Measurements from ENCODE around the gene SMIM21.

Gene SMIM21

DNA sequence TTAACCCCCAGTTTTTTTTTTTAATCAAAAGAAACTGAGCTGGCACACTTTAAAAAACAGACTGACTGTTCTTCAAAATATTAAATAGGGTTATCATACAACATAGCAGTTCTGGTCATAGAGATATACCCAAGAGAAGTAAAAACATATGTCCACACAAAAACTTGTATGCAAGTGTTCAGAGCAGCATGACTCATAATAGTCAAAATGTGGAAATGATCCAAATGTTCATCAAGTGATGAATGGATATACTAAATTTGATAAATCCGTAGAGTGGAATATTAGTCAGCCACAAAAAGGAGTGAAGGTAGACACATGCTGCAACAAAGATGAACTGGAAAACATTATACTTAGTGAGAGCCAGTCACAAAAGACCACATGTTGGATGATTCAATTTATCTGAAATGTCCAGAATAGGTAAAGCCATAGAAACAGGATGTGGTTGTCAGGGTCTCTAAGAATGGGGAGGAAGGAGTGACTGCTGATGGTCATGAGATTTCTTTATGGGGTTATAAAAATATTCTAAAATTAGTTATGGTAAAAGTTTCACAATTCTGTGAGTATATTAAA, 5.1 kb downstream of the SMIM21 start:
- DNase-seq (ENCODE audit: low spot score), result no peak

DNA sequence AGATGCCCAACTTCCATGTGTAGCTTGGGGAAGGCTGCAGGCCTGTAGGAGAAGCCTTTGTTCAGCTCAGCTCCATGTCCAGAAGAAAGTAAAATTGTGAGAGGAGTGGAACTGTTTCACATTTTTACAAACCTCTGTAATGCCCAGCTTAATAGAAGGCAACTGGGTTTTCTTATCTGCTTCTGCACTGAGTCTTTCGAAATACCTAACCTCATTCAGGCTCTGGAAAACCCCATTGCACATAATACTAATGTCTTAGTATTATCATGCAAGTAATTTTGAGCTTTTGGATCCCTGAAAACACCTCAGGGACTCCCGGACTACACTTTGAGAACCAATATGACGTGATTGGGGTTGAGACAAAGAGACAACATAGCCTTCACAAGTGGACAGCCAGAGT, 5.8 kb downstream of the SMIM21 start:
- DNase-seq (ENCODE audit: low spot score), result no peak

DNA sequence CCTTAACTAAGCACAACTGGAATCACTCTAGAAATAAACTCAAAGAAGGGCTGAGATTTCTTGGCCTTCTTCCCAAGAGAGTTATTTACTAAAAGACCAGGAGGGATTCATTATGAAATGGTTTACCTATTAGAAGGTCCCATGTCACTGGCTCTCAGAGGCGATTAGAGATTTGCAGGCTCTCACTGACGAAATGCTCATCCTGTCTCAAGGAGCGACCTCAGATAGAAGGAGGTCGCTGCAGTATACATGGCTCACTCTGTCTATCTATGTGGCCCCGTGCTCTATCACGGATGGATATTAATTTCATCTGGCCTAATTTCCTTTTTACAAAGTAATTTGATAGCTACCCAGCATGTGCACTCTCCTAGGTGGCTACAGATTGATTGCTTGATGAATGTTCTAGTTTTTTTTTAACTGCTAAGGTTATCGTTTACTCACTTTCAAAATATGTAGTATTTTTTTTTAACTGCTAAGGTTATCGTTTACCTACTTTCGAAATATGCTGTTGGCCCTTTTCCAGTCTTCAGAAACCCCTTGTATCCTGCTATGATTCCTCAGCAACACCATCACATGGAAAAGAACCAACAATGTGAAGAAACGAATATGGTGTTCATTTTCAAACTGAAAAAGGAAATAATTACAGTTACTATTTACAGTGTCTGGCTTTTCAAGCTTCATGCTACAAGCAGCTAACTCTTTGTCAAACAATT, 9.1 kb downstream of the SMIM21 start:
- no peak for DNase-seq (ENCODE audit: low spot score)

DNA sequence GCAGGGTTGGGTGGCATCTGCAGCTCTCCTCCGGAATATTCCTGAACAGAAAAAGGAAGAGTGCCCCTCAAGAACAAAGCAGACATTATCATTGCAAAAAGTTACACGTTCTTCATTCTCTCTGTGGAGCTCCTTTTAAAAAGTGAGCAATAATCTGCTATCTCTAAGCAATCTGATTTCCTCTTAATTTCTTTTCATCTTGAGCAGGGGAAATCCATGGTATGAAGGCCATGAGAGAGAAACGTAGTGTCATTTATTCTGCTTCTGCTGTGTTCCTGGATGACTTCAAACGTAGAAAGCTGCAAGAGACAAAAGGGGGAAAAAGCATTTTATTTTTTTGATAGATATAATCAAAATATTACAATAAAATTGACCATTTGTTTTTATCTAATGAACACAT, 16.9 kb downstream of the SMIM21 start:
- DNase-seq (ENCODE audit: low spot score), result no peak

DNA sequence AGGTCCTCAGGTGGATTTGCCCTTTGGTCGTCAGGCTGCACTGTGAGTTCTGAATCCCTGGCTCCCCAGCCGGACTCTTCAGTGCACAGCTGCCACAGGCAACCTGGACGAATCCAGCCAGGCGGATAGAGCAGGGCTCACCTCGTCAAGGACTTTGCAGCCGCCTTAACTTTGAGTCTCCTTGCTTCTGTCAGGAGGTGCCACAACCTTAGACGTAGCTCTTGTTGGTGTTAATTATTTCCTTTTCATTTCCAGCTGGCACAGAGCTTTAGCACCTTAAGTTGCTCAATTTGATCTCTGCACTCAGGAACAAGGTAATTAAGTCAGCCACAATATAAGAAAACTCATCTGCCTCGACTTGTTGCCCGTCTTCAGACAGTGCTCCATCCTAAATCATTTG, 17.7 kb downstream of the SMIM21 start:
- DNase-seq (ENCODE audit: low spot score), result no peak

DNA sequence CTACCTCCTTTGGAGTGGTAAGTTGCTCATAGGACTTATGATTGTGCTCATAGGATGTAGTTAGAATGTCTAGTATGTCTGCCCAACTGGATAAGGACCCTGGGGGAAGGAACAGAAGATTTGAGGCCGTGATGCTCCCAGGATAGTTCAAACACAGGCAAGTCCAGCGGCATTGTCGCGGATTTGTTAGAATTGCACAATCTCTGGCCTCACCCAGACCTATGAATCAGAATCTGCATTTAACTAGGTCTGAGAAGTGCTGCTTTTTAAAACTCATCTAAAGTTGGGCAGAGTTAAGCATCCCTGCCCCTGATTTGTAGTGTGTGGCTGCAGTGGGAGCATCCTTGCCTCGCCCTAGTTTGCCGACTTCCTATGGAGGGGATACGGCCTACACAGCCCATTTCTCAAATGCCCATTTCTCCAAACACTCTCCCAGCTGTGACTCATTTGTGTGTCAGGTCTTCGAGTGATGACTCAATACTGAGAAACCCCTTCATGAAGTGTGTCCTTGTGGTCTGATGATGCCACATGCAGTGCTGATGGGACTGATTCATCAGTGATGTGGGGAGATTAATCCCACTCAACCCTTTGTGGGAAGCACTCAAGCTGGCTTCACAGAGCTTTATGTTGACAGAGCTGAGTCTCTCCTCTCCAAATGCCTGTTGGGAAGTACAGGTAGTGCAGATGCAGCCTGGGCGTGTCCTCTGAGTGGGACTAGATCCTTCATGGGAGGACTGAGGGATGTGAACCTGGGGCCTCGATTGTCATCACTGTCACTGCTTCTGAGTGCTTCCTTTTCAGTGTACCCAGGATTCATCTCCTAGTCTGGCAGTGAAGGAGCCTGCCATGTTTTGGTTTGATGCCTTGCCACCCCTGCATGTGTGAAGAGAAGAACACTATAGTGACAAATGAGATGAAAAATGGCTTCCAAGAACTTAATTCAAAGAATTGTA, 18.7 kb downstream of the SMIM21 start:
- DNase-seq (ENCODE audit: low spot score), result no peak

DNA sequence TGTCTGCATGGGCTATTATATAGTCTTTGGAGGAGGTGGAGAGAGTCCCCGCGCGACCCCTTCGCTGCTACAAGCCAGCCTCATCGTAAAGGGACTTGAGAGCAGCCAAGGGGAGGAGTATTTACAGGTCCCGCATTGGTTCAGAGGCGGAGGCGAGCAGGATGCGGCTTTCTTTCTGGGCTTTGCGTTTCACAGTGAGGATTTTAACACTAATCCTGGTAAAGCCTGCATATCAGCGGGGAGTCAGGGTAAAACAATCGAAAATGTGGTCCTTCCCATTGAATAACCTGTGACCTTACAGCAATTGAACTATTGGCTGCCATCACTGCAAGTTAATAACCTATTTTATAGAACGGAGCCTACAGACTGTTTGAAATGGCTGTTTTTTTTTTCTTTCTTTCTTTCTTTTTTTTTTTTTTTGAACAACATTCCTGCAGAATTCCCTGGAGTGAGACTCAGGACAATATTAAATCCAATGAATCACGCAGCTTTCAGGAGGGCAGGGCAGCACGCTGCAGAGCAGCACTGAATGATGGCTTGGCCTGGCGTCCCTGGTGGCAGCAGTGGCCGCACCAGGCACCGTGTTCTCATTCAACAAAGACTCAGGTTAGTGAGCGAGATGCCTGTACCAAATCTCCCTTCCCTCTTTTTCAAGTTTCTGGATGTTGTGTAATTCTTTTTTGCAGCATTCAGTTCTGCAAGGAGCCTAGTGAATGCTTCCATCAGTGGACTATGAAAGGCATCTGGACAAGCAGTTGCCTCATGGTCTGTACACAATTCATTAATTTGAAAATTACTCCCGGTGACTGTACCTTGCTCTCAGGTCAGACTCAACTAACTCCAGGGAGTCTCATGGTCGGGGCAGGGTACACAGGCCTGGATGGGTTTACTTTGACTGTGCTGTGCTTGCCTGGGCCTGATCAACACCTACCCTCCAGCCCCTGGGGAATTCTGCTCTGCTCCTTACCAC, 19.8 kb downstream of the SMIM21 start:
- no peak for DNase-seq (ENCODE audit: low spot score)

DNA sequence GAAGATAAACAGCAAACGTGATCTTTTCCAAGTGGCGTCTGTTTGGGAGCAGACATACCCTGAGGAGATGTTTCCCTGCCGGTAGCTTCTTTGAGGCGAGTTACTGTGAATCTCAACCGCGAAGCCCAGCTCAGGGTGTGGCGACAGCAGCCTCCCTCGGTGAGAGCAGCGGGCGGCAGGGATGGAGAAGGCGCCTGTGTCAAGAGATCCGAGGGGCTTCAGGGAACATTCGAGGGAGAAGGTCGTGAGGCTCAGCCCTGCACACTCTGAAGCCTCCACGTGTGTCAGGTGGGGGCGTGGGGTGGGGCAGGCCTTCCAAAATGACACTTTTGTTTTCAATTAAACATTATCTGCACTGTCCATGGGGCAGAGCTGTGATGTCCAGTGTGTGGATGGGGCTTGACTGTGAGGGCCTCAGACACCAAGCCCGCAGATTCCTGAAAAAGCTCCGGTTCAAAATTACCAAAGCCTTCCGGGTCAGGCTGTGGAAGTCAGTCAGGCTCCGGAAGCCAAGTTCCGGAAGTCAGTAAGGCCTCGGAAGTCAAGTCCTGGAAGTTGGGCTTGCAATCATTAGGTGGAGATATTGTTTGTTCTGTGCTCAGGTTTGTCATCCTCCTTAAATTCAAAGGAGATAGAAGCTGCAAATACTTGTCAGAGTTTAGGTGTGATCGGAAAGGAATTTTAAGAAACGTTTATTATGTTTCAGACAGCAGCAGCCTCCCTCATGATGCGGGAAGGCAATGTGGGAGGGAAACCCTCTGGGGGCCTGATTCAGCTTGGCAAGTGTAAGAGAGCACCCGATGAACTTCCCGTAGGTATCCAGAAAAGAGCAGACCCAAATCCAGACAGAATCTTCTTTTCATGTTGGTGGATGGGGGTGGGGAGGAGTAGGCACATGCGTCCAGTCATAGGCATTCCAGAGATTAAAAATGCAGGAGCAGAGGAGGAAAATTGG, 20.7 kb downstream of the SMIM21 start:
- DNase-seq (ENCODE audit: low spot score), result no peak

DNA sequence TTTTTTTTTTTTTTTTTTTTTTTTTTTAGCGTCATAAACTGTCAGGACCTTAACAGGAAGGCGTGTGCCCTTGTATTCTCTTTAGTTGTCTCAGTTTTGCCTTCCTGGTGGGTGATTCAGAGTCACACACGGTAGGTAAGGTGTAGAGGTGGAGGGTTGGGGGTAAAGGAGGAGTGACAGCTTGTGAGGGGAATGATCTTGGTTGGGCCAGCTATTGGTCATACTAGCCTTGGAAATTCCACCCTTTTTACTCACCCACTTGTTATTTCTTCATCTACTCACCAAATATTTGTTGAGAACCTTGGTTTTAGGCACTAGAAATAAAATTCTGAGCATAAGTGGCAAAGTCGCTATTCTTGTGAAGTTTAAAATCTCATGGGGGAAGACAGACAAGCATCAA, 22.2 kb downstream of the SMIM21 start:
- no peak for DNase-seq (ENCODE audit: low spot score)

DNA sequence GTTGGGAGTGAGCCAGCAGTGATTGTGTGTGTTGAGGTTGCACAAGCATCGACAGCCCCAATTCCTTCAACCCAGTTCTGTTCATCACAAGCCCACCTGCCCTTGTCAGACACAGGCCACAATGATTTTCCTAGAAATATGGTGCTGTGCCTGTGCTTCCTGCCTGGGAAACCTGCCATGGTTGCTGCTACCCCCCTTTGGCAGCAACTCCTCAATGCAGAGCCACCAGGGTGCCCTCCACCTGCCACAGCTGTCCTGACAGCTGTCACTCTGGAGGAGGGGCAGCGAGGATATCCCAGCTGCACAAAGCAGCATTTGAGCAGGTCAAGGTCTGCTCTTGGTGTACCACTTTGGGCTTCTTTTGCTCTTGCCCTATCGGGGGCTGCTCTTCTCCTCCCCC, 27.1 kb downstream of the SMIM21 start:
- no peak for DNase-seq (ENCODE audit: low spot score)

DNA sequence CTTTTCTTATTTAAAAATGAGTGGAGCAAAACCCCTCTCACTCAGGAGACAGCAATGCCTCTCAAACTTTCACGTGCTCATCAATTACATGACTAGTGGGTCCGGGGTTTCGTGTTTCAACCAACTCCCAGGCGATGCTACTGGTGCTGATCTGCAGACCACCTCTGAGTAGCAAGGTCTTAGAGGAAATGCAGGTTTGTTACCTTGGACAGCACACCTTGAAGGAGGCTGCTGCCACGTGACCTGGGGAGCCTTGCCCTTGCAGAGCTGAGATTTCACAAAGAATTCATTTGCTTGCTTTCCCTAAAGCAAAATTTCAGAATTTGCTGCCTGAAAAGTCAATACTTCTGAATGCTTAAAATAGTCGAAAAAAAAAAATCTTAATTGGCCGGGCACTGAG, 32.4 kb downstream of the SMIM21 start:
- no peak for DNase-seq (ENCODE audit: low spot score)

DNA sequence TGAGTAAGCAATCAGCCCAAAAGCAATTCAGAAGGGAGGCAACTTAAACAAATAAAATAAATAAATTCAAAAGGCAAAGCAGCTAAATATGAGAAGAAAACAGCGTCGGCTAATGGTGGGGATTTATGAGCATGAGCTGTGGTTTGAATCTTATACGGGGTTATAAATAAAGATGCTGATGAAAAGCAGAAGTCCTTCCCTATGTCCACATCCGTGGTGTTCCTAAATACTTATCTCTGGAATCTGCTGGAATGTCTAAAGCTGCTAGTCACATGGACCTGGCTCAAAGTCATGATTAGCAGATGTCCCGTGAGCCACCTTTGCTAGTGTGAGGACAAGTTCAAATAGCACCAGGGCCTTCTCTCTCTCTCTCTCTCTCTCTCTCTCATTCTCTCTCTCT, 33.8 kb downstream of the SMIM21 start:
- DNase-seq (ENCODE audit: low spot score), result no peak

DNA sequence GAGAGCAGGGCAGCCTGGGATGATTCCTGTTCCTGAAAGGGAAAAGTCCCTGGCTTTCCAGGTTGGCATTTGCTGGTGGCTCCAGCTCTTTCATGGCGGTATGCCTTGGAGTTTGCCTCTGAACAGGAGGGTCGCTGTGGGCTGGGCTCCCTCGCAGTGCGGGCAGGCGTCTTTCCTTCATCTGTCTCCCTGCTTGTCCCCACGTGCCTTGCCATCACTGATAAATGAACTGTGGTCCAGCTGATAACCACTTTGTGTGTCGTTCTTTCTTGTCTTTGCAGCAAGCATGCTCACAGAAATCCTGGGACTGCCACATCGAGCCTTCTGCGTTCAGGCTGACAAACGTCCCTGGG, 35.3 kb downstream of the SMIM21 start:
- no peak for DNase-seq (ENCODE audit: low spot score)

DNA sequence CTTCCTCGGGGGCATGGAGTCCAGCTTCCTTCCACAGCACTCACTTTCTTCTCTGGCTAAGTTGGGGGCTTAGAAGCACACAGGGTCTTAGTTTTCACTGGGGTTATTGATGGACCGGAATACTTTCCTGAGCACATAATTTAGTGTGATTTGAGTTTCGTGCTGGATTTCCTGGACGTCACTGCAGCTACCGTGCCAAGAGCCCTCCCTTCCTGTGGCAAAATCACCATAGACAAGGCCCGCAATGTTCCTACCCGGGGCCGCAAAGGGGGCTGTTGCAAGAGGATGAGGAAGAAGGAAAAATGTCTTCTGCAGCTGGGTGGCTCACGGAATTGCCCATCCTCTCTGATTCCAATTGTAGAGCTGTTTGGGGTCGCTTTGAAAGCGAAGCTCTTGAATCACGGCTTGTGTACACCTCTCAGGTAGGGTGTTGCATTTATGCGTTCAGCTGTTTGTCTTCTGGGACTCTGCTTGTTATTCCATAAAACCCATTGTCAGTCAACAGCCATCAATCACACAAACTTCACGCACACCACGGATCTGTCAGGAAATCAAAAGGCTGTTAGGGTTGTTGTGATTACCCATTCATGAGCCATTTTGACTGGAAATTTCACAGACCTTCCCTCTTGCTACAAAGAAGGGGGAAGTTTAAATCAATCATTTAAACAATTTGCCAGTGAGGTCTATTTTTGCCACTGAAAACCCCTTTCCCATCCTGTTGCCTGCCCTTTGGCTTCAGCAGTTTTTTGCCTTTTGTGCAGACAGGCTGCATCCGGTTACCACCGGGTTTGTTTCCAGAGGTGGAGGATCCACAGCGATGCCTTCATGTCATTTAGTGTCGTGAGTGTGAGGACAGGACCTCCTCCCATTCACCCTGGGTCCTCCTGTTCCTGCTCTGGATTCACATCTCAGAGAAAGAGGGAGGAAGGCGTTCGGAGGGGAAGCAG, 36.0 kb downstream of the SMIM21 start:
- no peak for DNase-seq (ENCODE audit: low spot score)

DNA sequence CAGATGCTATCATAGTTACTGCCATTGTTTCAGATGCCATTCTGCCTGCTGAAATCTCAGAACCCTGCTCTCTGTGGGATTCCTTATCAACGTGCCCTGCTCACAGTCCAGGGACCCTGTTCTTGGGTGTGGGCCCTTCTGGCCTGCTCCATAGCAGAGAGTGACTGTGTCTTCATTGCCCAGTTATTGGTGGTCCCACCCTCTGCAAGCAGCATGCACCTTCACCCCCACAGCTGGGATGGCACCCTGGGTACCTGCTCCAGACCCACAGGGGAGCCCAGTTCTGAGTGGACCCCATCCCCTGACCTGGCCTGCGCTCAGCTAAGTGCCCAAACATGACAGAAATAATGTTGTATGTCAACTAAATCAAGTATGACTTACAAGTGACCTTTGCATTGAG, 36.6 kb downstream of the SMIM21 start:
- DNase-seq (ENCODE audit: low spot score), result no peak

DNA sequence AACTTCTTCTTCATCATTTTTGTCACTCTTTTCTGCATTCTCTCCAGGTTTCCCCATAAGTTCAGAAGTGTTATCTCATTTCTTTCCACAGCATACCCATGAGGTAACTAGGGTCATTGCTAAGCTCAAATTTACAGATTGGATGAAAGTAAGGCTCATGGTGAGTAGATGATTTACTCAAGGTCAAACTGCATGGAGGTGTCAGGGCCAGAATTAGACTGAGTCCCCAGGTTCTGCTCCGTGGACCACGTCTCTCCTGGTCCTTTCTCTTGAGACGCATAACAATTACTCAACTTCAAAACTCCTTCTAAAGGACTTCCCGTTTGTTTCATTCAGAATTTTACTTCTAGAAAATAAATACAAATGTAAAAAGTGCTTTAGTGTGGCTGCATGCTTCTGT, 43.4 kb downstream of the SMIM21 start:
- DNase-seq (ENCODE audit: low spot score), result no peak

DNA sequence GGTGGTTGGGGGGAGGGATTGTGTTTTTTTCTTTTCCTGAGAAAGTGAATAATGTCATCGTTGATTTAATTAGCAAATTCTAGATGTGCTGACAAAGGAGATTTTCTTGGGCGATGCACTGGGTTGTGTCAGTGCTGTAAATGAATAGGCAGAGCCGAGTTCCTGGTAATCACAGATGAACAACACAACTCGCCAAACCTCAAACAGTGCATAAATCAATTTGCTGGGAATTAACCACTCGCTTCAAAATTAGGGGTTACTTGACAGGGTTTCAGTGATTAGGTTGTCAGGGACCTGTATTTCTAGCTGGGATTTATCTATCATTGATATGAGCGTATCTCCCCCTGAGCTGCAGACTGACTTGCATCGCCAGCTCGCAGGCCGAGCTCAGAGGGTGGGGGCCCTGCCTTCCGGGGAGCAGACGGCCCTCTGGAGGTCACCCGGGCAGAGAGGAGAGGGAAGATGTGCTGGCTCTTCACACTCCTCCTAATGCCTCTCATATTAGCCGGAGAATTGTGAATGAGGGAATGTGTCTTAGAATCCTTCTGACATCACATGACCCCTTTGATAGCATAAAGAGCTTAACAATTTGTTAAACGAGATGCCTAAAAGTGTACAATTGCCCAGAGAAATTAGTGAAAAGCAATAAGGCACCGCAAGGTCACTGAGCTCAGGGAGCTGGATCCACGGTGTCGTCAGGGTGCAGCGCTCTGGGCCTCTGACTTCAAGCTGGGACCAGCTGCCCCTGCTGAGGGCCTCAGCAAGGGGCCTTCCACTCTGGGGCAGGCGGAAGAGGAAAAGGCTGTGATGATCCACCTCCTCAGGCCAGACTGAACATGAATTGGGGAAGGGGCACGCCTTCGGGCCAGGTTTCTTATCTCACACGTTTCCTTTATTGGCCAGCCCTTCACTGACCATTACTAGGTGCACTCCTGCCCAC, 48.9 kb downstream of the SMIM21 start:
- peak; percentile 93 for DNase-seq (ENCODE audit: low spot score)

DNA sequence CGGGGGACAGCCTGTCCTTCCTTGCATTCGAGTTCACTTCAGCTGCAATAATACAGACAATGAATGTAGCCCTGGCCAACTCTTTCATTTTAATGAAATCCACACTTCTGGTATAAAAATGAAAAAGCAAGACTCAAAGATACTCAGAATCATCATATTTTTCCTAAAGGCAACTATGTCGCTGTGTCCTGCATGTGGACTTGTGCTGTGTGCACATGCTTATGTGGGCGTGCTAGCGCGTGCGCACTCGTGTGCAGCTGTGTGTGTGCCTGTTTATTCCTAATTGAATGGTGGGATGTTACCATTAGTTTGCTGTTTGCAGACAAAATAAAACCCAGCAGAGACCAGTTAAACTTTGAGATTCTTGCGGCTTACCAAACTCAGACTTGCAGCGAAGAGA, 49.6 kb downstream of the SMIM21 start:
- peak; percentile 92 for DNase-seq (ENCODE audit: low spot score)
